Breast epithelium (tissue), 4 donors: ENCODE results near the gene SLC11A1. TPM values are rescaled to one million over a fixed set of nuclear protein-coding genes. Genes with fewer than 3 reads are reported as not detected.

Experiments used
- DNase-seq, 2 donors: peaks; one replicate each; pipeline ENCODE4 v3.0.0-alpha.2; 2019; ENCODE audit warnings: low spot score in 2 of 2
- H3K27ac ChIP-seq, 2 donors: fragments of 200-600 bp; sonication (generic) in 1 of 2; one replicate each; pipeline ENCODE4 v1.5.1; 2016 to 2019; ENCODE audit warnings: mild to moderate bottlenecking in 1 of 2
- H3K27me3 ChIP-seq, 2 donors: fragments of 200-600 bp; sonication (generic) in 1 of 2; one replicate each; pipeline versions ENCODE4 v1.5.1 to v1.6.0; 2017 to 2019; ENCODE audit warnings: control low read depth in 1 of 2, mild to moderate bottlenecking in 1 of 2
- H3K36me3 ChIP-seq: fragments of 200-600 bp; one replicate; pipeline ENCODE4 v1.5.1; 2019
- H3K4me1 ChIP-seq, 2 donors: fragments of 200-600 bp; sonication (generic); one replicate each; pipeline ENCODE4 v1.5.1; 2016 to 2019; ENCODE audit warnings: control low read depth in 1 of 2
- H3K4me3 ChIP-seq, 3 donors: fragments of 200-600 bp; sonication (generic); 1 replicate in 2 of 3; 2 replicates in 1 of 3; pipeline ENCODE4 v1.5.1; 2016 to 2019; ENCODE audit warnings: mild to moderate bottlenecking in 3 of 3, moderate library complexity in 2 of 3
- H3K9me3 ChIP-seq, 2 donors: fragments of 200-600 bp; sonication (generic) in 1 of 2; one replicate each; pipeline ENCODE4 v1.5.1; 2016 to 2019; ENCODE audit warnings: control low read depth in 1 of 2
- POLR2A ChIP-seq: fragments of 450-650 bp; IDR thresholded peaks from one replicate; pipeline ENCODE4 v1.6.1; 2016; ENCODE audit warnings: antibody characterized with exemption, mild to moderate bottlenecking, moderate library complexity
- POLR2AphosphoS5 ChIP-seq, 3 donors: sonication (generic); formaldehyde crosslinking; IDR thresholded peaks; one replicate each; pipeline ENCODE4 v1.6.1; 2017; ENCODE audit warnings: antibody characterized with exemption in 3 of 3
- intact Hi-C: fragments of 100-400 bp; cut with DNase I; formaldehyde crosslinking; loops from one replicate; pipeline ENCODE4 v1.15.1; 2023; ENCODE audit warnings: low total_unique reads
- total RNA-seq, 3 donors: library from RNA; depleted of rRNA; stranded (reverse); fragments of >200 nt; gene quantifications; one replicate each; pipeline ENCODE4 v1.1.0, GENCODE V29; 2016
- TF ChIP-seq, protein P1 (sequence below), 3 donors: fragments of 450-650 bp; IDR thresholded peaks; one replicate each; pipeline ENCODE4 v1.5.1; 2016 to 2017; ENCODE audit warnings: antibody characterized with exemption in 3 of 3, mild to moderate bottlenecking in 3 of 3, moderate library complexity in 3 of 3

SLC11A1 gene
- total RNA-seq, 3 donors from 2014 or later: 14.4 to 53.4 (median 17.9) TPM

DNA sequence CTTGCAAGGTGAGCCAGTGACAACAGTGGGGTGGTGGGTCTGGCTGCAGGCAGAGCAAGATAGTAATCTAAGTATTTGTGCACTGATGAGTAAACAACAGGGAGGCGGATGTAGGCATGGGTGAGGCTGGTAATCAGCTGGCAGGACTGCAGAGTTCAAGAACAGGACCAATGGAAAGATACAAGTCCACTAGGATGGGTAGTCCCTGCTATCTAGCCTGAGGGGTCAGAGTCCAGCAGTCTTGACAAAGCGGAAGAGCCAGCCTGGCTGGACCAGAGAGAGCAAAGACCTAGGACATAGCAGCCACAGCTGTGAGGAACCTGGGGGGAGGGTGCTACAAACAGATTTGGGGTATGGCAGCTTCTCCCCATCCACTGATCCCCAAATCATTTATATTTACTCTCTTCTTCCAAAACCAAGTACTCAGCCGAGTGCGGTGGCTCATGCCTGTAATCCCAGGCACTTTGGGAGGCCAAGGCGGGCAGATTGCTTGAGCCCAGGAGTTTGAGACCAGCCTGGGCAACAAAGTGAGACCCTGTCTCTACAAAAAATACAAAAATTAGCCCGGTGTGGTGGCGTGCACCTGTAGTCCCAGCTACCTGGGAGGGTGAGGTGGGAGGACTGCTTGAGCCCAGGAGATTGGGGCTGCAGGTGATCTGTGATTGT lies 62.8 kb downstream of the SLC11A1 start:
- Histone ChIP-seq H3K27ac (no peak overlapping the region), H3K4me3 (no peak overlapping the region), H3K27me3 (no peaks in the 10 kb centered on the region), H3K4me1 (no peaks in the 10 kb centered on the region), H3K36me3 (no peaks in the 10 kb centered on the region), H3K9me3 (no peaks in the 10 kb centered on the region)
- peak in 1 of 2 donors; percentile 23 for DNase-seq
- intact Hi-C loops: no loop called here
- TF ChIP-seq POLR2AphosphoS5 (IDR thresholded peaks at IDR 0.05) (no peak), POLR2A (no peak)
- TF ChIP-seq, protein P1, sequence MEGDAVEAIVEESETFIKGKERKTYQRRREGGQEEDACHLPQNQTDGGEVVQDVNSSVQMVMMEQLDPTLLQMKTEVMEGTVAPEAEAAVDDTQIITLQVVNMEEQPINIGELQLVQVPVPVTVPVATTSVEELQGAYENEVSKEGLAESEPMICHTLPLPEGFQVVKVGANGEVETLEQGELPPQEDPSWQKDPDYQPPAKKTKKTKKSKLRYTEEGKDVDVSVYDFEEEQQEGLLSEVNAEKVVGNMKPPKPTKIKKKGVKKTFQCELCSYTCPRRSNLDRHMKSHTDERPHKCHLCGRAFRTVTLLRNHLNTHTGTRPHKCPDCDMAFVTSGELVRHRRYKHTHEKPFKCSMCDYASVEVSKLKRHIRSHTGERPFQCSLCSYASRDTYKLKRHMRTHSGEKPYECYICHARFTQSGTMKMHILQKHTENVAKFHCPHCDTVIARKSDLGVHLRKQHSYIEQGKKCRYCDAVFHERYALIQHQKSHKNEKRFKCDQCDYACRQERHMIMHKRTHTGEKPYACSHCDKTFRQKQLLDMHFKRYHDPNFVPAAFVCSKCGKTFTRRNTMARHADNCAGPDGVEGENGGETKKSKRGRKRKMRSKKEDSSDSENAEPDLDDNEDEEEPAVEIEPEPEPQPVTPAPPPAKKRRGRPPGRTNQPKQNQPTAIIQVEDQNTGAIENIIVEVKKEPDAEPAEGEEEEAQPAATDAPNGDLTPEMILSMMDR (IDR thresholded peaks at IDR 0.05): no peak

DNA sequence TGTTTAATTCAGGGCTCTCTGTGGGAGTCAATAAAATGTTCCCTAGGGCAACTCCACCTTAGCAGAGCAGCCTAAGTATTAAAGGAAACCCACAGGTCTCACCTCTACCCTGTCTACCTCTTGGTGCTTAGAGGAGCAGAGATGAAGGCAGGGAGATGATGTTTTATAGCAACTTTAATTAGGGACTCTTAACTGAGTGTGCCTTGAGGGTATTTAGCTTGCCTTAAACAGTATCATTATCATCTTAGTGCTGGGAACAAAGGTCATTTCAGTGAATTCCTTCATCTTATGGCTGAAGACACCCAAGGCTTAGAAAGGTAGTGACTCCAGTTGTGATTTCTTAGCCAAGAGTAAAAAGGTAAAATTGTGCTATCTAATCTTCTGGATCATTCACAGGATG lies 63.5 kb downstream of the SLC11A1 start:
- no peak for DNase-seq
- no peaks in the 10 kb centered on the region for H3K36me3 ChIP-seq
- intact Hi-C loops: no loop called here
- no peaks in the 10 kb centered on the region for H3K9me3 ChIP-seq
- no peak overlapping the region for H3K4me3 ChIP-seq
- no peaks in the 10 kb centered on the region for H3K4me1 ChIP-seq
- H3K27me3 ChIP-seq: no peaks in the 10 kb centered on the region
- no peak overlapping the region for H3K27ac ChIP-seq
- no peak for TF ChIP-seq POLR2AphosphoS5 (IDR thresholded peaks at IDR 0.05)
- TF ChIP-seq POLR2A: no peak
- TF ChIP-seq, protein P1 (IDR thresholded peaks at IDR 0.05): no peak

Other genes with a start within 250 kb of the SLC11A1 start
- gene CXCR1, start 215.3 kb upstream of the SLC11A1 start, total RNA-seq: under 1 TPM in 1 of 3 donors, not detected in 2; 0.16 TPM
- gene ARPC2, start 165.1 kb upstream of the SLC11A1 start, total RNA-seq: 100 to 1,000 TPM; 212 to 336 (median 248) TPM
- gene GPBAR1, start 121.3 kb upstream of the SLC11A1 start, total RNA-seq: 10 to 100 TPM in 1 of 3 donors, 1 to 10 TPM in 2; 5.2 to 22.2 (median 8.5) TPM
- 100 to 1,000 TPM; 150 to 164 (median 151) TPM for gene AAMP, start 112.1 kb upstream of the SLC11A1 start, total RNA-seq
- 10 to 100 TPM; 30.2 to 48.3 (median 35.6) TPM for gene PNKD, start 111.8 kb upstream of the SLC11A1 start, total RNA-seq
- gene TMBIM1, start 89.8 kb upstream of the SLC11A1 start, total RNA-seq: 100 to 1,000 TPM; 168 to 330 (median 170) TPM
- under 1 TPM in 1 of 3 donors, not detected in 2; 0.44 TPM for gene CATIP, start 25.4 kb upstream of the SLC11A1 start, total RNA-seq
- gene CTDSP1, start 17.6 kb downstream of the SLC11A1 start, total RNA-seq: 100 to 1,000 TPM in 1 of 3 donors, 10 to 100 TPM in 2; 83.9 to 113 (median 95.9) TPM
- 1 to 10 TPM in 1 of 3 donors, under 1 TPM in 1, not detected in 1; under 0.01 to 2.9 TPM for gene VIL1, start 36.9 kb downstream of the SLC11A1 start, total RNA-seq
- 10 to 100 TPM in 2 of 3 donors, 1 to 10 TPM in 1; 6.9 to 24.6 (median 14.4) TPM for gene USP37, start 186.1 kb downstream of the SLC11A1 start, total RNA-seq
- gene CNOT9, start 186.6 kb downstream of the SLC11A1 start, total RNA-seq: 10 to 100 TPM; 30.6 to 55.6 (median 44.9) TPM
- 1 to 10 TPM; 1.8 to 8.0 (median 2.6) TPM for gene PLCD4, start 225.6 kb downstream of the SLC11A1 start, total RNA-seq